ENCODE results near the gene ZPBP. TPM values are rescaled to one million over a fixed set of nuclear protein-coding genes. Genes with fewer than 3 reads are reported as not detected.

Gene ZPBP
- total RNA-seq, 1 donor from 2014 or later: not detected

- peaks cover 25% of the 10 kb centered on the region for H3K4me1 ChIP-seq
- intact Hi-C loops (cut with micrococcal nuclease): no loop called here
- no peaks in the 10 kb centered on the region for H3K36me3 ChIP-seq
- H3K4me3 ChIP-seq: peak overlapping the region; percentile 74
- no peaks in the 10 kb centered on the region for H3K27me3 ChIP-seq (ENCODE audit: low read depth)
- DNase-seq: no peak
- H3K27ac ChIP-seq (replicated peaks): peak overlapping the region; percentile 77
- no peak for TF ChIP-seq CTCF (IDR thresholded peaks at IDR 0.05; ENCODE audit: borderline replicate concordance)
- H3K9me3 ChIP-seq (replicated peaks): peaks cover 37% of the 10 kb centered on the region
These were observed 23.4 kb downstream of the ZPBP start for GRCh38 chr7:50069613-50070012.

- H3K4me1 ChIP-seq: peaks cover 25% of the 10 kb centered on the region
- peak overlapping the region; percentile 77 for H3K27ac ChIP-seq (replicated peaks)
- no peak for DNase-seq
- no peak for TF ChIP-seq CTCF (IDR thresholded peaks at IDR 0.05; ENCODE audit: borderline replicate concordance)
- intact Hi-C loops (cut with micrococcal nuclease): no loop called here
- peaks cover 31% of the 10 kb centered on the region for H3K9me3 ChIP-seq (replicated peaks)
- no peaks in the 10 kb centered on the region for H3K36me3 ChIP-seq
- peak overlapping the region; percentile 74 for H3K4me3 ChIP-seq
- no peaks in the 10 kb centered on the region for H3K27me3 ChIP-seq (ENCODE audit: low read depth)
These were observed 24.0 kb downstream of the ZPBP start for GRCh38 chr7:50068850-50069551.

GRCh38 chr7:50068026-50068425 is 25.0 kb downstream of the ZPBP start:
- Histone ChIP-seq H3K4me1 (peaks cover 25% of the 10 kb centered on the region), H3K27me3 (ENCODE audit: low read depth) (no peaks in the 10 kb centered on the region), H3K27ac (replicated peaks) (no peak overlapping the region), H3K36me3 (no peaks in the 10 kb centered on the region), H3K9me3 (replicated peaks) (peaks cover 21% of the 10 kb centered on the region), H3K4me3 (peak overlapping the region; percentile 74)
- TF ChIP-seq CTCF (IDR thresholded peaks at IDR 0.05; ENCODE audit: borderline replicate concordance): peak; percentile 49
- intact Hi-C loops (cut with micrococcal nuclease): no loop called here
- no peak for DNase-seq

- no peak overlapping the region for H3K27ac ChIP-seq (replicated peaks)
- H3K9me3 ChIP-seq (replicated peaks): no peaks in the 10 kb centered on the region
- no peak for TF ChIP-seq CTCF (IDR thresholded peaks at IDR 0.05; ENCODE audit: borderline replicate concordance)
- DNase-seq: no peak
- H3K27me3 ChIP-seq (ENCODE audit: low read depth): peaks cover 21% of the 10 kb centered on the region
- intact Hi-C loops (cut with micrococcal nuclease): no loop called here
- no peak overlapping the region for H3K4me3 ChIP-seq
- H3K4me1 ChIP-seq: peaks cover 4% of the 10 kb centered on the region
- no peaks in the 10 kb centered on the region for H3K36me3 ChIP-seq
These were observed 30.1 kb downstream of the ZPBP start for GRCh38 chr7:50062951-50063350.

GRCh38 chr7:50056131-50056530 is 36.9 kb downstream of the ZPBP start:
- no peak for TF ChIP-seq CTCF (IDR thresholded peaks at IDR 0.05; ENCODE audit: borderline replicate concordance)
- no peak overlapping the region for H3K4me3 ChIP-seq
- H3K9me3 ChIP-seq (replicated peaks): no peaks in the 10 kb centered on the region
- intact Hi-C loops (cut with micrococcal nuclease): no loop called here
- DNase-seq: no peak
- no peaks in the 10 kb centered on the region for H3K4me1 ChIP-seq
- H3K27me3 ChIP-seq (ENCODE audit: low read depth): peaks cover 34% of the 10 kb centered on the region
- no peak overlapping the region for H3K27ac ChIP-seq (replicated peaks)
- H3K36me3 ChIP-seq: no peaks in the 10 kb centered on the region

All from left ventricle myocardium inferior (tissue), 1 donor.